GM12865 (cell line): ENCODE data around the gene TFR2.
"Not testable (repeated sequence)": the region's sequence is repeated elsewhere in the genome, so short reads cannot be mapped to it uniquely, and the experiment has no call there.

ENCODE experiments used
- DNase-seq: peaks from one replicate; pipeline ENCODE4 v3.0.0; 2010; ENCODE audit warnings: low read depth
- H3K4me3 ChIP-seq: 2 replicates; pipeline ENCODE4 v1.5.1; 2011; ENCODE audit warnings: mild to moderate bottlenecking, low read depth, low read length, control low read depth
- TF ChIP-seq, protein P1 (sequence below): IDR thresholded peaks from 2 replicates; pipeline ENCODE4 v1.5.1; 2011; ENCODE audit warnings: low read length, control low read depth, low read depth, inconsistent platforms; ENCODE audit not compliant: insufficient read depth; ENCODE audit errors: missing control alignments

TFR2 gene

DNA sequence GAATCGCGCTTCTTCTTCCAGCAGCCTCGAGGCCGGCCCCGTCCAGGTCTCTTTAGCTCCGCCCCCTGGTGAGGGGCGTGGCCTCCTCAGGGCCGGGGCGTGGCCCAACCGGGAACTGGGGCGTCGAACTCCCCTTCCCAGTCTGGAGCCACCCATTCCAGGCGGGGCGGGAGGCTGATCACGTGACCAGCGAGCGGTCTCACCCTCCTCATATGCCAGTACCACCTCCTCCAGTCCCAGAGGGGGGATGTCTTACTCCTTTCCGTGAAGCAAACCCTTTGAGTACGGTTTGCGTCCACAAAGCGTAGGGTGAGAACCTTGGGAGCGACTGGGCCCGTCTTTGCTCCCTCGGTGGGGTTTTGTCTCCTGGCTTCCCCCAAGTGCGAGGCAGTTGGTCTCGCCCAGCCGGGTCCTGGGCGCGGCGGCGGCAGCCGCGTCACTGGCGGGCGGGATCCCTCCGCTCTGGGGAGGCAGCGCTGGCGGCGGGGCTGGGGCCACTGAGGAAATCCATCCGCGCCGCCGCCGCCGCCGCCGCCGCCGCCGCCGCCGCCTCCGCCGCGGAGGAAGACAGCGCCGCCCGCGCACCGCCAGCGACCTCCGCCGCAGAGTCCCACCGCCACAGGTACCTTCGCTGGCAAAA lies 32.1 kb upstream of the TFR2 start, which contains the start of gene GNB2:
TSS of gene GNB2 (plus strand) at position 439 of the 640 bp plus-strand sequence. CDS start 2,526 bp downstream, outside the sequence.
- H3K4me3 ChIP-seq = peak within 1 kb of the TSS; percentile 68
- TF ChIP-seq, protein P1, sequence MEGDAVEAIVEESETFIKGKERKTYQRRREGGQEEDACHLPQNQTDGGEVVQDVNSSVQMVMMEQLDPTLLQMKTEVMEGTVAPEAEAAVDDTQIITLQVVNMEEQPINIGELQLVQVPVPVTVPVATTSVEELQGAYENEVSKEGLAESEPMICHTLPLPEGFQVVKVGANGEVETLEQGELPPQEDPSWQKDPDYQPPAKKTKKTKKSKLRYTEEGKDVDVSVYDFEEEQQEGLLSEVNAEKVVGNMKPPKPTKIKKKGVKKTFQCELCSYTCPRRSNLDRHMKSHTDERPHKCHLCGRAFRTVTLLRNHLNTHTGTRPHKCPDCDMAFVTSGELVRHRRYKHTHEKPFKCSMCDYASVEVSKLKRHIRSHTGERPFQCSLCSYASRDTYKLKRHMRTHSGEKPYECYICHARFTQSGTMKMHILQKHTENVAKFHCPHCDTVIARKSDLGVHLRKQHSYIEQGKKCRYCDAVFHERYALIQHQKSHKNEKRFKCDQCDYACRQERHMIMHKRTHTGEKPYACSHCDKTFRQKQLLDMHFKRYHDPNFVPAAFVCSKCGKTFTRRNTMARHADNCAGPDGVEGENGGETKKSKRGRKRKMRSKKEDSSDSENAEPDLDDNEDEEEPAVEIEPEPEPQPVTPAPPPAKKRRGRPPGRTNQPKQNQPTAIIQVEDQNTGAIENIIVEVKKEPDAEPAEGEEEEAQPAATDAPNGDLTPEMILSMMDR = no peak
- peak; percentile 99 for DNase-seq

DNA sequence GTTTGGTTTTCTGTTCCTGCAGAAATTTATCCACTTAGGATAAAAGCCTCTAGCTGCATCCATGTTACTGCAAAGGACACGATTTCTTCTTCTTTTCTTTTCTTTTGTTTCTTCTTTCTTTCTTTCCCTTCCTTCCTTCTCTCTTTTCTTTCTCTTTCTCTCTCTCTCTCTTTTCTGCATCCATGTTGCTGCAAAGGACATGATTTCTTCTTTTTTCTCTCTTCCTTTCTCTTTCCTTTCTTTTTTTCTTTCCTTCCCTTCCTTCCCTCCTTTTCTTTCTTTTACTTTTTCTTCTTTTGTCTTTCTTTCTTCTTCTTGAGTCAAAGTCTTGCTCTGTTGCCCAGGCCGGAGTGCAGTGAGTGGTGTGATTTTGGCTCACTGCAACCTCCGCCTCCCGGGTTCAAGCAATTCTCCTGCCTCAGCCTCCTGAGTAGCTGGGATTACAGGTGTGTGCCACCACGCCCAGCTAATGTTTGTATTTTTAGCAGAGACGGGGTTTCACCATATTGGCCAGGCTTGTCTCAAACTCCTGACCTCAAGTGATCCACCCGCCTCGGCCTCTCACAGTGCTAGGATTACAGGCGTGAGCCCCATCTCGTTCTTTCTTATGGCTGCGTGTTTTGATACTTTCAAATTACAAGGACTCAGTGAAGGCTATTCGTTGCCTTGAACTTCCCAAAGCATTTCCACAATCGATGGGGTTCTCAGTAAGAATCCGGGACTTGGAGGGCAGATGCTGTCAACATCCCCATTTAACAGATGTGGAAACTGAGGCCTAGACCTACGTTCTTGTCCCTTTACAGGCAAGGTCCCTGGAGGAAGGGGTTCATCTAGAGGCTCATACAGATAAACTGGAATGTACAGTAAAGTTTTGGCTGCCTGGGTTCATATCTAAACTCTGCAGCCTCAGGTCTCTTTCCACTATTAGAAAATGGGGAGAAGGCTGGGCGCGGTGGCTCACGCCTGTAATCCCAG lies 30.3 kb upstream of the TFR2 start:
- no peak for DNase-seq
- H3K4me3 ChIP-seq = no peak overlapping the region
- TF ChIP-seq, protein P1 = no peak

DNA sequence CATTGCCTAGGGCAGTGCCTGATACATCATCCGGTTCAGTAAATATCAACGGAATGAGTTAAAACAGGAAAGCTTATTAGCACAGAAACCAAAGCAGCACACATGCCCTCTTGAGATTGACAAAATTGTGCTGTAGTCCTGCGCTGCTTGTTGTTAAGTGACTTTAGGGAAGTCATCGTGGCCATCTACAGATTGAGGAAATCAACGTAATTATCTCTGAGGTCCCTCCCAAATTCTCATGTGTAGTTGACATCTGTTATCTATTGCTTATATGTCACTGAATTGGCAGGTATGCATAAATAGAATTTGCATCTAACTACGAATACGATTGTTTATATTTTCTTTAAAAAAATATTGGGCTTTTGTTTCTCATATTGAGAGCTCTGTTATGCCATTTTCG lies 28.7 kb upstream of the TFR2 start:
- H3K4me3 ChIP-seq = no peak overlapping the region
- TF ChIP-seq, protein P1 = no peak
- DNase-seq = no peak

DNA sequence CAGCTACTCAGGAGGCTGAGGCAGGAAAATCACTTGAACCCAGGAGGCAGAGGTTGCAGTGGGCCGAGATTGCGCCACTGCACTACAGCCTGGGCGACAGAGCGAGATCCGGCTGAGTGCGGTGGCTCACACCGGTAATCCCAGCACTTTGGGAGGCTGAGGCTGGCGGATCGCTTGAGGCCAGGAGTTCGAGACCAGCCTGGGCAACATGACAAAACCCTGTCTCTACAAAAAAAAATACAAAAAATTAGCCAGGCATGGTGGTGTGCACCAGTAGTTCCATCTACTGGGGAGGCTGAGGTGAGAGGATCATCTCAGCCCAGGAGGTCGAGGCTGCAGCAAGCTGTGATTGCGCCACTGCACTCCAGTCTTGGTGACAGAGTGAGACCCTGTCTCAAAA lies 27.8 kb upstream of the TFR2 start:
- not testable (repeated sequence) for H3K4me3 ChIP-seq, DNase-seq

DNA sequence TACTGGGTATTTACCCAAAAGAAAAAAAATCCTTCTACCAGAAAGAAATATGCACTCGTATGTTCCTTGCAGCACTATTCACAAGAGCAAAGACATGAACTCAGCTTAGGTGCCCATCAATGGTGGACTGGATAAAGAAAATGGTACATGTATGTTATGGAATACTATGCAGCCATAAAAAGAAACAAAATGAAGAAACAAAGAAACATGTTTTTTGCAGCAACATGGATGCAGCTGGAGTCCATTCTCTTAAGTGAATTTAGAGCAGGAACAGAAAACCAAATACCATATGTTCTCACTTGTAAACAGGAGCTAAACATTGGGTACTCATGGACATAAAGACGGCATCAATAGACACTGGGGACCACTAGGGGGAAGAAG lies 26.7 kb upstream of the TFR2 start:
- DNase-seq = no peak
- H3K4me3 ChIP-seq = no peak overlapping the region

DNA sequence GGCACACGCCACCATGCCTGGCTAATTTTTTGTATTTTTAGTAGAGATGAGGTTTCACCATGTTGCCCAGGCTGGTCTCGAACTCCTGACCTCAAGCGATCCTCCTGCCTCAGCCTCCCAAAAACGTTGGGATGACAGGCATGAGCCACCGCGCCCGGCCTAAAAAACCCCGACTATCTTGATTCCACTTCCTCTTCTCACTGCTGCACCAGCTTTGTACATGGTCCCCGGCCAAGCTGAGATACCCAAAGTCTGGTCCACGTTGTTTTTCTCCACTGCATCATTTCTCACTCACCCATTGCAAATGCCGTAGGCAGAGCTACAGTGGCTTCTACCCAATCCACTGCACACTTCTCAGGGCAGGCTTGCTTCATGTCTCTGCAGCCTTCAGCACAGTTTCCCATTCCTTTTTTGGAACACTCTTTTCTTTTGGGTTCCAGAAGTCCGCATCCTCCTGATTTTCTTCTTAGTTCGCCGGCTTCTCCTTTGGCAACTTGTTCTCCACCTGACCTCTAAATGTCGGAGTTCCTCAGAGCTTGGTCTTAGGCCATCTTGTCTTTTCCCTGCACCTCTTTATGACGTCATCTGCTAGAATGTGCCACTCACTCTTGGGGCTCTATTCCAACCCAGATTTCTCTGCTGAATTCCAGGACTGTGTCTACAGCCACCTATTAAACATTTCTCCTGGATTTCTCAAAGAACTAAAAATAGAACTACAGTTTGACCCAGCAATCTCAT lies 26.1 kb upstream of the TFR2 start:
- DNase-seq = no peak
- H3K4me3 ChIP-seq = no peak overlapping the region
- TF ChIP-seq, protein P1 = no peak

More for the DNA sequence above, 26.7 kb upstream of the TFR2 start:
- TF ChIP-seq, protein P1 = no peak
